Adrenal gland (tissue), 12 donors: ENCODE data around the gene ETNPPL. TPM values are rescaled to one million over a fixed set of nuclear protein-coding genes. Genes with fewer than 3 reads are reported as not detected.

Experiments
- DNase-seq, 7 donors: peaks; one replicate each; pipeline ENCODE4 v3.0.0-alpha.2; 2019 to 2020
- H3K27ac ChIP-seq, 5 donors: fragments of 200-600 bp; sonication (generic) in 4 of 5; 1 replicate in 3 of 5; 2 replicates in 2 of 5; pipeline versions ENCODE4 v1.5.1 to v1.8.0; 2016 to 2020; ENCODE audit warnings: mild to moderate bottlenecking in 1 of 5
- H3K27me3 ChIP-seq: fragments of 200-600 bp; 2 replicates; pipeline ENCODE4 v1.8.0; 2021
- H3K36me3 ChIP-seq, 2 donors: fragments of 200-600 bp; replicated peaks in 1 of 2; 1 replicate in 1 of 2; 2 replicates in 1 of 2; pipeline versions ENCODE4 v1.5.1 to v1.8.0; 2018 to 2022
- H3K4me1 ChIP-seq, 2 donors: fragments of 200-600 bp; replicated peaks in 1 of 2; 1 replicate in 1 of 2; 2 replicates in 1 of 2; pipeline versions ENCODE4 v1.5.1 to v1.8.0; 2018 to 2021
- H3K4me3 ChIP-seq, 4 donors: fragments of 200-600 bp; sonication (generic) in 3 of 4; one replicate each; pipeline ENCODE4 v1.5.1; 2016 to 2018
- H3K9me3 ChIP-seq, 3 donors: fragments of 200-600 bp; sonication (generic) in 1 of 3; replicated peaks in 1 of 3; 1 replicate in 2 of 3; 2 replicates in 1 of 3; pipeline versions ENCODE4 v1.5.1 to v1.8.0; 2016 to 2021
- CTCF ChIP-seq, 6 experiments: fragments of 450-650 bp in 4 of 6; fragments of 200-600 bp in 2 of 6; sonication (generic) in 1 of 6; IDR thresholded peaks; 1 replicate in 5 of 6; 2 replicates in 1 of 6; pipeline versions ENCODE4 v1.5.1 to v1.8.0; 2016 to 2021; ENCODE audit warnings: antibody characterized with exemption in 6 of 6, mild to moderate bottlenecking in 2 of 6, moderate library complexity in 1 of 6
- POLR2A ChIP-seq, 2 donors: fragments of 450-650 bp; IDR thresholded peaks; one replicate each; pipeline ENCODE4 v1.6.1; 2017; ENCODE audit warnings: antibody characterized with exemption in 2 of 2, mild to moderate bottlenecking in 2 of 2, moderate library complexity in 1 of 2
- WGBS, 4 donors: extraction: QIAGEN DNeasy Blood & Tissue Kit in 2 of 4; methylation state at CpG; one replicate each; pipeline versions ENCODE4 v1.1.5 to v1.1.7; 2013 to 2017; 5-methylcytosine and 5-hydroxymethylcytosine counted together
- intact Hi-C, 2 donors: fragments of 100-400 bp; cut with DNase I; formaldehyde crosslinking; loops; one replicate each; pipeline versions ENCODE4 v1.14.1 to v1.15.0; 2022 to 2023
- polyA plus RNA-seq, 3 donors: library from polyadenylated mRNA; stranded (reverse); fragments of 200-250 nt in 2 of 3; fragments of 350-450 nt in 1 of 3; fragmentation: Illumina TruSeq in 1 of 3; extraction: RNeasy Lipid Tissue Mini Kit (QIAGEN cat#74804) in 1 of 3; gene quantifications; one replicate each; pipeline ENCODE4 v1.2.3, GENCODE V29; 2013 to 2014
- total RNA-seq, 9 donors: library from RNA; depleted of rRNA in 4 of 9; stranded (reverse); fragments of >200 nt in 4 of 9; fragments of 120-200 nt in 1 of 9; fragmentation: NEBNext Ultra II Directional in 1 of 9; extraction: Animal tissue kit (Norgen Biotek cat#: 25700) in 1 of 9; gene quantifications; one replicate each; pipeline versions ENCODE4 v1.1.0 to v1.2.4, GENCODE V29; 2013 to 2023
- donor health status: healthy with polysubstance abuse.
- donor health status: Bipolar disorder and iron deficiency.
- donor health status: DM: yes; HTN: yes; CAD: no.
- donor health status: DM: no; HTN: no; CAD: no.
- donor health status: DM: no; HTN: no; CAD: no.
- donor health status: DM: yes; HTN: yes; CAD: no.

Gene ETNPPL
- total and polyA plus RNA-seq, 12 donors, result 0.56 to 41.8 (median 2.6) TPM

GRCh38 chr4:108751321-108751720, 11.5 kb downstream of the ETNPPL start:
- no peak overlapping the region for H3K4me3 ChIP-seq
- WGBS, 4 donors, result 69 to 82% (median 78%) methylated on average over 3 of the region's 3 CpGs
- TF ChIP-seq CTCF (IDR thresholded peaks at IDR 0.05), result no peak
- no peak for TF ChIP-seq POLR2A (IDR thresholded peaks at IDR 0.05)
- no peaks in the 10 kb centered on the region for H3K36me3 ChIP-seq
- no peaks in the 10 kb centered on the region for H3K4me1 ChIP-seq
- H3K27me3 ChIP-seq, result no peaks in the 10 kb centered on the region
- H3K27ac ChIP-seq, result no peak overlapping the region
- intact Hi-C loops, result no loop called here
- no peaks in the 10 kb centered on the region for H3K9me3 ChIP-seq
- no peak for DNase-seq

GRCh38 chr4:108749119-108749518, 13.7 kb downstream of the ETNPPL start:
- TF ChIP-seq POLR2A (IDR thresholded peaks at IDR 0.05), result no peak
- TF ChIP-seq CTCF (IDR thresholded peaks at IDR 0.05), result no peak
- intact Hi-C loops, result no loop called here
- 81 to 86% (median 82%) methylated on average over 8 of the region's 8 CpGs for WGBS, 4 donors

GRCh38 chr4:108746511-108746910, 16.3 kb downstream of the ETNPPL start:
- Histone ChIP-seq H3K27ac (no peak overlapping the region), H3K4me3 (no peak overlapping the region), H3K9me3 (no peaks in the 10 kb centered on the region), H3K27me3 (no peaks in the 10 kb centered on the region), H3K4me1 (no peaks in the 10 kb centered on the region), H3K36me3 (no peaks in the 10 kb centered on the region)
- intact Hi-C loops, result no loop called here
- DNase-seq, result no peak
- 68 to 75% (median 71%) methylated on average over 3 of the region's 3 CpGs for WGBS, 4 donors
- TF ChIP-seq CTCF (IDR thresholded peaks at IDR 0.05), result no peak
- no peak for TF ChIP-seq POLR2A (IDR thresholded peaks at IDR 0.05)

More at GRCh38 chr4:108749119-108749518, 13.7 kb downstream of the ETNPPL start:
- no peaks in the 10 kb centered on the region for H3K27me3 ChIP-seq
- H3K9me3 ChIP-seq, result no peaks in the 10 kb centered on the region
- peak in 1 of 7 donors; percentile 4 for DNase-seq
- H3K4me1 ChIP-seq, result no peaks in the 10 kb centered on the region
- H3K36me3 ChIP-seq, result no peaks in the 10 kb centered on the region
- H3K4me3 ChIP-seq, result no peak overlapping the region
- H3K27ac ChIP-seq, result no peak overlapping the region

GRCh38 chr4:108744307-108744706, 18.5 kb downstream of the ETNPPL start:
- TF ChIP-seq CTCF (IDR thresholded peaks at IDR 0.05), result no peak
- no peak overlapping the region for H3K4me3 ChIP-seq
- no peaks in the 10 kb centered on the region for H3K27me3 ChIP-seq
- H3K36me3 ChIP-seq, result no peaks in the 10 kb centered on the region
- no peak for DNase-seq
- no peaks in the 10 kb centered on the region for H3K4me1 ChIP-seq
- intact Hi-C loops, result no loop called here
- H3K9me3 ChIP-seq, result no peaks in the 10 kb centered on the region
- no peak overlapping the region for H3K27ac ChIP-seq
